Effector memory CD4-positive, alpha-beta T cell (primary cell): ENCODE data around the gene KRTAP29-1.
A peak's percentile ranks its signal among the peaks of the same experiment; 100 is the strongest.

Experiments used
- DNase-seq, 3 donors: peaks; one replicate each; pipeline ENCODE4 v3.0.0-alpha.2; 2020
- H3K27ac ChIP-seq: 2 replicates; pipeline ENCODE4 v1.7.0; 2013; ENCODE audit warnings: mild to moderate bottlenecking, low read length, moderate library complexity; ENCODE audit not compliant: insufficient read depth, poor library complexity, severe bottlenecking
- H3K27me3 ChIP-seq: replicated peaks from 2 replicates; pipeline ENCODE4 v1.7.0; 2013; ENCODE audit warnings: mild to moderate bottlenecking, low read length; ENCODE audit not compliant: insufficient read depth, control insufficient read depth, poor library complexity, severe bottlenecking
- H3K36me3 ChIP-seq: 2 replicates; pipeline ENCODE4 v1.7.0; 2013; ENCODE audit warnings: mild to moderate bottlenecking, low read length, moderate library complexity; ENCODE audit not compliant: control insufficient read depth, insufficient read depth
- H3K4me1 ChIP-seq: 2 replicates; pipeline ENCODE4 v1.7.0; 2013; ENCODE audit warnings: low read length, mild to moderate bottlenecking; ENCODE audit not compliant: control insufficient read depth, insufficient read depth, poor library complexity, severe bottlenecking
- H3K4me3 ChIP-seq: 2 replicates; pipeline ENCODE4 v1.7.0; 2013; ENCODE audit warnings: low read length, low read depth, mild to moderate bottlenecking; ENCODE audit not compliant: insufficient read depth, poor library complexity, severe bottlenecking
- H3K9me3 ChIP-seq: 2 replicates; pipeline ENCODE4 v1.7.0; 2013; ENCODE audit warnings: mild to moderate bottlenecking, low read length, moderate library complexity; ENCODE audit not compliant: control insufficient read depth

Gene KRTAP29-1

DNA sequence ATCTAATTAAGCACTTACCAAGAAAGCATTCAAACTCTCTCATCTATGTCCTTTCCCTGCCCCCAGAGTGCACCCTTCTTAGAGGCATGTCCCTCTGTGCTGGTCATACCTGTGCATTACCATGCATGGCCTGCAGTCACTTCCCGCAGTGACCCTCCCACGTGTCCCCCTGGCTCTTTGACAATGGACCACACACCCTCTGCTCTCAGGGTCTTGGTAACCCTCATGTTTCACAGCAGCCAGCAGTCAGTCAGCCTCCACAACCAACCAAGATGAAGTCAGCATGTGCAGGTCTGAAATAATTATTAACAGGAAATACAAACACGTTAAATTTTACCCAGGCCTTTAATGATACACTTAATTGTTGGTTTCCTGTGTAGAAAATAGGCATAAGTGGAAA lies 37.8 kb upstream of the KRTAP29-1 start:
- H3K36me3 ChIP-seq = no peaks in the 10 kb centered on the region
- DNase-seq = no peak
- H3K27me3 ChIP-seq = no peaks in the 10 kb centered on the region
- H3K9me3 ChIP-seq = peaks cover 4% of the 10 kb centered on the region
- peaks cover 31% of the 10 kb centered on the region for H3K4me1 ChIP-seq
- peak overlapping the region; percentile 87 for H3K27ac ChIP-seq
- no peak overlapping the region for H3K4me3 ChIP-seq

- no peak for DNase-seq
- Histone ChIP-seq H3K27ac (peak overlapping the region; percentile 87), H3K27me3 (no peaks in the 10 kb centered on the region), H3K9me3 (peaks cover 4% of the 10 kb centered on the region), H3K4me1 (peaks cover 39% of the 10 kb centered on the region), H3K4me3 (no peak overlapping the region), H3K36me3 (no peaks in the 10 kb centered on the region)
Observed at GRCh38 chr17:41339571-41340172, 37.0 kb upstream of the KRTAP29-1 start.

GRCh38 chr17:41338961-41339485 lies 36.4 kb upstream of the KRTAP29-1 start:
- Histone ChIP-seq H3K4me3 (no peak overlapping the region), H3K4me1 (peaks cover 41% of the 10 kb centered on the region), H3K27ac (peak overlapping the region; percentile 87), H3K9me3 (peaks cover 4% of the 10 kb centered on the region), H3K27me3 (no peaks in the 10 kb centered on the region), H3K36me3 (no peaks in the 10 kb centered on the region)
- DNase-seq = peak; percentile 35 to 43 (median 42)

- Histone ChIP-seq H3K4me3 (no peak overlapping the region), H3K27me3 (no peaks in the 10 kb centered on the region), H3K36me3 (no peaks in the 10 kb centered on the region), H3K9me3 (no peaks in the 10 kb centered on the region), H3K27ac (no peak overlapping the region), H3K4me1 (peaks cover 31% of the 10 kb centered on the region)
- DNase-seq = no peak
Observed at GRCh38 chr17:41335747-41336146, 33.1 kb upstream of the KRTAP29-1 start.

- Histone ChIP-seq H3K36me3 (no peaks in the 10 kb centered on the region), H3K4me3 (no peak overlapping the region), H3K4me1 (peaks cover 20% of the 10 kb centered on the region), H3K9me3 (no peaks in the 10 kb centered on the region), H3K27me3 (no peaks in the 10 kb centered on the region), H3K27ac (no peak overlapping the region)
- no peak for DNase-seq
Observed at GRCh38 chr17:41334385-41335305, 32.0 kb upstream of the KRTAP29-1 start.

GRCh38 chr17:41333836-41334235 lies 31.2 kb upstream of the KRTAP29-1 start:
- Histone ChIP-seq H3K4me3 (no peak overlapping the region), H3K4me1 (peaks cover 16% of the 10 kb centered on the region), H3K36me3 (no peaks in the 10 kb centered on the region), H3K27me3 (no peaks in the 10 kb centered on the region), H3K27ac (no peak overlapping the region), H3K9me3 (no peaks in the 10 kb centered on the region)
- DNase-seq = no peak

GRCh38 chr17:41333098-41333497 lies 30.4 kb upstream of the KRTAP29-1 start:
- Histone ChIP-seq H3K27ac (no peak overlapping the region), H3K4me3 (no peak overlapping the region), H3K9me3 (no peaks in the 10 kb centered on the region), H3K36me3 (no peaks in the 10 kb centered on the region), H3K4me1 (peaks cover 18% of the 10 kb centered on the region), H3K27me3 (no peaks in the 10 kb centered on the region)
- no peak for DNase-seq

- H3K36me3 ChIP-seq = no peaks in the 10 kb centered on the region
- DNase-seq = no peak
- no peak overlapping the region for H3K27ac ChIP-seq
- no peaks in the 10 kb centered on the region for H3K27me3 ChIP-seq
- no peaks in the 10 kb centered on the region for H3K9me3 ChIP-seq
- H3K4me3 ChIP-seq = no peak overlapping the region
- peaks cover 26% of the 10 kb centered on the region for H3K4me1 ChIP-seq
Observed at GRCh38 chr17:41332239-41332638, 29.6 kb upstream of the KRTAP29-1 start.

DNA sequence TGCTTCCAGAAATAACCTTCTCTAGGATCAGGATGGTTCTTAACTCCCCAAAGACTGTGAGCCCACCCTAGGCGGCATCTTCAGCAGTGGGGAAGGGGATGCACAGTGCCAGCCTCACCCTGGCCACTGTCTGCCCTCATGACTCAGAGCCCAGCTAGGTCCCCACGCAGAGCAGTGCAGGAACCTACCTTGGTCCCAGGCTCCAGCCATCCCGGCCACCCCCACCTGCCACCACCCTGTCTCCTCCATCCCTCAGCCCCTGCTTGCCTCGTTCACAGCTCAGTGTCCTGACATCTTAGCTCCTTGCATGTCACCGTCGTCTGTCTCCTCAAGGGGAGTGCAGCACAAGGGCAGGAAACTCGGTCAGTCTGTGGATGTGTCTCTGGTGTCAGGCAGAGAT lies 29.0 kb upstream of the KRTAP29-1 start:
- no peak for DNase-seq
- Histone ChIP-seq H3K27me3 (no peaks in the 10 kb centered on the region), H3K4me1 (peaks cover 32% of the 10 kb centered on the region), H3K36me3 (no peaks in the 10 kb centered on the region), H3K27ac (no peak overlapping the region), H3K4me3 (no peak overlapping the region), H3K9me3 (no peaks in the 10 kb centered on the region)
